Liver (tissue), 9 donors: ENCODE measurements around the gene CHAC1. TPM values are rescaled to one million over a fixed set of nuclear protein-coding genes. Genes with fewer than 3 reads are reported as not detected.
"Not testable (repeated sequence)": the region's sequence is repeated elsewhere in the genome, so short reads cannot be mapped to it uniquely, and the experiment has no call there.

Experiments
- DNase-seq: peaks from one replicate; pipeline ENCODE4 v3.0.0-alpha.2; 2017; ENCODE audit warnings: low spot score
- H3K27ac ChIP-seq, 2 donors: one replicate each; pipeline ENCODE4 v1.7.0; 2013; ENCODE audit warnings: inconsistent platforms in 2 of 2, low read length in 2 of 2, control low read depth in 1 of 2, low read depth in 1 of 2, mild to moderate bottlenecking in 1 of 2
- H3K27me3 ChIP-seq, 4 donors: one replicate each; pipeline versions ENCODE4 v1.6.1 to v1.7.0; 2013; ENCODE audit warnings: low read length in 3 of 4, inconsistent platforms in 1 of 4, mild to moderate bottlenecking in 1 of 4, moderate library complexity in 1 of 4; ENCODE audit not compliant: control insufficient read depth in 4 of 4, insufficient read depth in 4 of 4
- H3K36me3 ChIP-seq, 4 donors: one replicate each; pipeline versions ENCODE4 v1.6.1 to v1.7.0; 2013; ENCODE audit warnings: low read length in 3 of 4, mild to moderate bottlenecking in 3 of 4, low read depth in 1 of 4, moderate library complexity in 1 of 4; ENCODE audit not compliant: control insufficient read depth in 4 of 4, insufficient read depth in 3 of 4
- H3K4me1 ChIP-seq, 4 donors: one replicate each; pipeline versions ENCODE4 v1.6.1 to v1.7.0; 2013; ENCODE audit warnings: low read length in 3 of 4, mild to moderate bottlenecking in 3 of 4, moderate library complexity in 1 of 4; ENCODE audit not compliant: control insufficient read depth in 4 of 4, insufficient read depth in 4 of 4
- H3K4me3 ChIP-seq, 3 donors: one replicate each; pipeline versions ENCODE4 v1.6.1 to v1.7.0; 2013; ENCODE audit warnings: low read length in 3 of 3, control low read depth in 1 of 3, low read depth in 1 of 3, mild to moderate bottlenecking in 1 of 3
- H3K9ac ChIP-seq, 2 donors: one replicate each; pipeline ENCODE4 v1.7.0; 2013; ENCODE audit warnings: low read length in 2 of 2, mild to moderate bottlenecking in 2 of 2, moderate library complexity in 2 of 2, control low read depth in 1 of 2, low read depth in 1 of 2
- H3K9me3 ChIP-seq, 4 donors: one replicate each; pipeline versions ENCODE4 v1.6.1 to v1.7.0; 2013; ENCODE audit warnings: low read length in 3 of 4; ENCODE audit not compliant: control insufficient read depth in 4 of 4
- ATF3 ChIP-seq: IDR thresholded peaks from 2 replicates; pipeline ENCODE4 v1.6.1; 2016; ENCODE audit warnings: antibody characterized with exemption
- EGR1 ChIP-seq, 2 donors: IDR thresholded peaks; 2 replicates each; pipeline ENCODE4 v1.6.1; 2016 to 2018; ENCODE audit warnings: antibody characterized with exemption in 2 of 2, low read depth in 2 of 2
- FOXA1 ChIP-seq: IDR thresholded peaks from 2 replicates; pipeline ENCODE4 v1.6.1; 2016; ENCODE audit warnings: antibody characterized with exemption
- FOXA2 ChIP-seq: IDR thresholded peaks from 2 replicates; pipeline ENCODE4 v1.6.1; 2016; ENCODE audit warnings: antibody characterized with exemption
- GABPA ChIP-seq, 2 donors: IDR thresholded peaks in 1 of 2; conservative IDR thresholded peaks in 1 of 2; 2 replicates each; pipeline ENCODE4 v1.6.1; 2016; ENCODE audit warnings: antibody characterized with exemption in 2 of 2, mild to moderate bottlenecking in 1 of 2, moderate library complexity in 1 of 2
- HNF4A ChIP-seq, 2 donors: conservative IDR thresholded peaks; 2 replicates each; pipeline ENCODE4 v1.6.1; 2016; ENCODE audit warnings: antibody characterized with exemption in 2 of 2, mild to moderate bottlenecking in 2 of 2
- JUND ChIP-seq, 2 donors: IDR thresholded peaks; 2 replicates each; pipeline ENCODE4 v1.6.1; 2016; ENCODE audit warnings: antibody characterized with exemption in 2 of 2
- MAX ChIP-seq: IDR thresholded peaks from 2 replicates; pipeline ENCODE4 v1.6.1; 2016; ENCODE audit warnings: antibody characterized with exemption
- NR2F2 ChIP-seq: IDR thresholded peaks from 2 replicates; pipeline ENCODE4 v1.6.1; 2016; ENCODE audit warnings: antibody characterized with exemption
- RXRA ChIP-seq, 2 donors: IDR thresholded peaks; 2 replicates each; pipeline ENCODE4 v1.6.1; 2017 to 2018; ENCODE audit warnings: antibody characterized with exemption in 2 of 2, mild to moderate bottlenecking in 1 of 2
- SP1 ChIP-seq: IDR thresholded peaks from 2 replicates; pipeline ENCODE4 v1.6.1; 2018; ENCODE audit warnings: antibody characterized with exemption, mild to moderate bottlenecking
- YY1 ChIP-seq: IDR thresholded peaks from 2 replicates; pipeline ENCODE4 v1.6.1; 2016; ENCODE audit warnings: antibody characterized with exemption, mild to moderate bottlenecking
- WGBS: extraction: QIAGEN DNeasy Blood & Tissue Kit; methylation state at CpG from one replicate; pipeline ENCODE4 v1.1.7; 2013; 5-methylcytosine and 5-hydroxymethylcytosine counted together
- polyA plus RNA-seq, 2 donors: library from polyadenylated mRNA; stranded (reverse) in 1 of 2; unstranded in 1 of 2; fragments of 200-250 nt in 1 of 2; fragments of >200 nt in 1 of 2; fragmentation: Nextera tagmentation in 1 of 2; extraction: Ambion mirVana in 1 of 2; gene quantifications; one replicate each; pipeline versions ENCODE4 v1.2.1 to v1.2.3, GENCODE V29; 2013 to 2015
- total RNA-seq, 2 donors: library from RNA; depleted of rRNA; stranded (reverse); fragments of >200 nt; gene quantifications; one replicate each; pipeline ENCODE4 v1.2.3, GENCODE V29; 2014
- TF ChIP-seq, protein P1 (sequence below): IDR thresholded peaks from 2 replicates; pipeline ENCODE4 v1.6.1; 2016; ENCODE audit warnings: antibody characterized with exemption
- TF ChIP-seq, protein P2 (sequence below): IDR thresholded peaks from 2 replicates; pipeline ENCODE4 v1.6.1; 2016; ENCODE audit warnings: antibody characterized with exemption, mild to moderate bottlenecking
- TF ChIP-seq, protein P3 (sequence below): fragments of 150-350 bp; IDR thresholded peaks from 2 replicates; pipeline ENCODE4 v1.5.1; 2017; ENCODE audit warnings: improper control_type of control experiment, low read depth, low read length; ENCODE audit not compliant: missing input control
- donor health status: healthy.
- donor health status: healthy.
- donor health status: healthy.
- donor health status: healthy.
- donor health status: healthy.

The CHAC1 gene
- total and polyA plus RNA-seq, 4 donors, result 0.19 to 3.5 (median 1.1) TPM

- TF ChIP-seq, protein P1, sequence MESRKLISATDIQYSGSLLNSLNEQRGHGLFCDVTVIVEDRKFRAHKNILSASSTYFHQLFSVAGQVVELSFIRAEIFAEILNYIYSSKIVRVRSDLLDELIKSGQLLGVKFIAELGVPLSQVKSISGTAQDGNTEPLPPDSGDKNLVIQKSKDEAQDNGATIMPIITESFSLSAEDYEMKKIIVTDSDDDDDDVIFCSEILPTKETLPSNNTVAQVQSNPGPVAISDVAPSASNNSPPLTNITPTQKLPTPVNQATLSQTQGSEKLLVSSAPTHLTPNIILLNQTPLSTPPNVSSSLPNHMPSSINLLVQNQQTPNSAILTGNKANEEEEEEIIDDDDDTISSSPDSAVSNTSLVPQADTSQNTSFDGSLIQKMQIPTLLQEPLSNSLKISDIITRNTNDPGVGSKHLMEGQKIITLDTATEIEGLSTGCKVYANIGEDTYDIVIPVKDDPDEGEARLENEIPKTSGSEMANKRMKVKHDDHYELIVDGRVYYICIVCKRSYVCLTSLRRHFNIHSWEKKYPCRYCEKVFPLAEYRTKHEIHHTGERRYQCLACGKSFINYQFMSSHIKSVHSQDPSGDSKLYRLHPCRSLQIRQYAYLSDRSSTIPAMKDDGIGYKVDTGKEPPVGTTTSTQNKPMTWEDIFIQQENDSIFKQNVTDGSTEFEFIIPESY, result no peak
- no peak for TF ChIP-seq NR2F2
- TF ChIP-seq GABPA (IDR thresholded peaks at IDR 0.05 in 1 of 2, conservative IDR thresholded peaks at IDR 0.05 in 1 of 2), result no peak
These were observed 870 bp upstream of the CHAC1 start (continued) for GRCh38 chr15:40952301-40952900.

DNA sequence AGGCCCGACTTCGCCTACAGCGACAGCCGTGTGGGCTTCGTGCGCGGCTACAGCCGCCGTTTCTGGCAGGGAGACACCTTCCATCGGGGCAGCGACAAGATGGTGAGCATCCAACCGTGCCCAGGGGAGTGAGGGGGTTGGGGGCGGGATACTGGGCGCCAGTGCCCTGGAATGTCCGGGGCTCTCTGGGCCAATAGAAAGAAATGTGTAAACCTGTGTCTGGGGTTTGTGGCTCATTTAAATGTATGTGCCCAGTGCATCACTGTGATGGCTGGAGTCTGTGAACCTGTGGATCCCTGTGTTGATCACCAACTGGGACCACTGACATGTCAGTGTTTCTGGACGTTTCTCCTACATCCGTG lies 423 bp downstream of the CHAC1 start:
- no peak for DNase-seq
- TF ChIP-seq, protein P2, sequence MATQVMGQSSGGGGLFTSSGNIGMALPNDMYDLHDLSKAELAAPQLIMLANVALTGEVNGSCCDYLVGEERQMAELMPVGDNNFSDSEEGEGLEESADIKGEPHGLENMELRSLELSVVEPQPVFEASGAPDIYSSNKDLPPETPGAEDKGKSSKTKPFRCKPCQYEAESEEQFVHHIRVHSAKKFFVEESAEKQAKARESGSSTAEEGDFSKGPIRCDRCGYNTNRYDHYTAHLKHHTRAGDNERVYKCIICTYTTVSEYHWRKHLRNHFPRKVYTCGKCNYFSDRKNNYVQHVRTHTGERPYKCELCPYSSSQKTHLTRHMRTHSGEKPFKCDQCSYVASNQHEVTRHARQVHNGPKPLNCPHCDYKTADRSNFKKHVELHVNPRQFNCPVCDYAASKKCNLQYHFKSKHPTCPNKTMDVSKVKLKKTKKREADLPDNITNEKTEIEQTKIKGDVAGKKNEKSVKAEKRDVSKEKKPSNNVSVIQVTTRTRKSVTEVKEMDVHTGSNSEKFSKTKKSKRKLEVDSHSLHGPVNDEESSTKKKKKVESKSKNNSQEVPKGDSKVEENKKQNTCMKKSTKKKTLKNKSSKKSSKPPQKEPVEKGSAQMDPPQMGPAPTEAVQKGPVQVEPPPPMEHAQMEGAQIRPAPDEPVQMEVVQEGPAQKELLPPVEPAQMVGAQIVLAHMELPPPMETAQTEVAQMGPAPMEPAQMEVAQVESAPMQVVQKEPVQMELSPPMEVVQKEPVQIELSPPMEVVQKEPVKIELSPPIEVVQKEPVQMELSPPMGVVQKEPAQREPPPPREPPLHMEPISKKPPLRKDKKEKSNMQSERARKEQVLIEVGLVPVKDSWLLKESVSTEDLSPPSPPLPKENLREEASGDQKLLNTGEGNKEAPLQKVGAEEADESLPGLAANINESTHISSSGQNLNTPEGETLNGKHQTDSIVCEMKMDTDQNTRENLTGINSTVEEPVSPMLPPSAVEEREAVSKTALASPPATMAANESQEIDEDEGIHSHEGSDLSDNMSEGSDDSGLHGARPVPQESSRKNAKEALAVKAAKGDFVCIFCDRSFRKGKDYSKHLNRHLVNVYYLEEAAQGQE, result no peak
- TF ChIP-seq MAX, result no peak
- Histone ChIP-seq H3K27me3 (no peaks in the 10 kb centered on the region), H3K36me3 (no peaks in the 10 kb centered on the region), H3K4me1 (peaks cover 8 to 38% (median 25%) of the 10 kb centered on the region in 4 donors), H3K27ac (peak overlapping the region; percentile 8 to 36), H3K9me3 (no peaks in the 10 kb centered on the region), H3K4me3 (peak overlapping the region; percentile 62 to 86 (median 79)), H3K9ac (no peak overlapping the region)
- WGBS, result 10% methylated on average over 17 of the region's 17 CpGs

DNA sequence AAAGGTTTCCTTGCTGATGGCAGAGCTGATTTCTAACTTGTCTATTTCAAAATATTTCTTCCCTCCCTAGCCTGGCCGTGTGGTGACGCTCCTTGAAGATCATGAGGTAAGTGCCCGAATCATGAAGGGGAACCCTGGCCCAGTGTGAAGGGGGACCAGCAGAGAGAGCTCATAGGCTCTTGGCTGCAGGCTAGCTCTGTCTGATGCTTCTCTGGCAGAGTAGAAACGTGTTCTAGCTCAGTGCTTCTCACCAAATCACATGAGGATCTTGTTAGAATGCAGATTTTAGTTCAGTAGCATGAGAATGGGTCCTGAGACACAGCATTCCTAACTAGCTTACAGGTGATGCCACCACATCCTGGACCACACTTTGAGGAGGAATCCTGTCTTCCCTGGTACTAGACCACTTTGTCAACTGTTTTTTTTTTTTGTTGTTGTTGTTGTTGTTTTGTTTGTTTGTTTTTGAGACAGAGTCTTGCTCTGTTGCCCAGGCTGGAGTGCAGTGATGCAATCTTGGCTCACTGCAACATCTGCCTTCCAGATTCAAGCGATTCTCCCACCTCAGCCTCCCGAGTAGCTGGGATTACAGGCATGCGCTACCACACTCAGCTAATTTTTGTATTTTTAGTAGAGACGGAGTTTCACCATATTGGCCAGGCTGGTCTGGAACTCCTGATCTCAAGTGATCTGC lies 1.0 kb downstream of the CHAC1 start:
- H3K9ac ChIP-seq, H3K4me3 ChIP-seq, H3K27me3 ChIP-seq, H3K9me3 ChIP-seq, H3K27ac ChIP-seq, DNase-seq, H3K36me3 ChIP-seq: not testable (repeated sequence)
- 84% methylated on average over 8 of the region's 8 CpGs for WGBS
- peaks cover 6 to 35% (median 24%) of the 10 kb centered on the region in 4 donors for H3K4me1 ChIP-seq

DNA sequence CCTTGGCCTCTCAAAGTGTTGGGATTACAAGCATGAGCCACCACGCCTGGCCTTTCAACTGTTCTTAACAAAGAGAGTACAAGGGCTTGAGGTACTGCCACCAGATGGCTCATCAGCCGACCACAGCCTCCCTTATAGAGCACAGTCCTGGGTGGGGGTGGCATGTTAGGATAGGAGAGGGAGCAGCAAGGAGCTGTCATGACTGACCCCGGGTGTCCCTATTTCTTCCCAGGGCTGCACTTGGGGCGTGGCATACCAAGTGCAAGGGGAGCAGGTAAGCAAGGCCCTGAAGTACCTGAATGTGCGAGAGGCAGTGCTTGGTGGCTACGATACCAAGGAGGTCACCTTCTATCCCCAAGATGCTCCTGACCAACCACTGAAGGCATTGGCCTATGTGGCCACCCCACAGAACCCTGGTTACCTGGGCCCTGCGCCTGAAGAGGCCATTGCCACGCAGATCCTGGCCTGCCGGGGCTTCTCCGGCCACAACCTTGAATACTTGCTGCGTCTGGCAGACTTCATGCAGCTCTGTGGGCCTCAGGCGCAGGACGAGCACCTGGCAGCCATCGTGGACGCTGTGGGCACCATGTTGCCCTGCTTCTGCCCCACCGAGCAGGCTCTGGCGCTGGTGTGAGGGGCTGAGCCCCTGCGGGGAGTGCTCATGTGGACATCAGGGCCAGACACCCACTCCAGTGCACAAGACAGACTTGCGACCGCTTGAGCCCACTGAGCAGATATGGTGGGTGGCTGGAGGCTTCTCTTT lies 2.1 kb downstream of the CHAC1 start:
- DNase-seq, result no peak
- WGBS, result 92% methylated on average over 20 of the region's 20 CpGs
- Histone ChIP-seq H3K9me3 (no peaks in the 10 kb centered on the region), H3K4me3 (no peak overlapping the region), H3K27me3 (no peaks in the 10 kb centered on the region), H3K36me3 (no peaks in the 10 kb centered on the region), H3K9ac (no peak overlapping the region), H3K4me1 (peaks cover 5 to 26% (median 18%) of the 10 kb centered on the region in 4 donors), H3K27ac (no peak overlapping the region)
- TF ChIP-seq, protein P3, sequence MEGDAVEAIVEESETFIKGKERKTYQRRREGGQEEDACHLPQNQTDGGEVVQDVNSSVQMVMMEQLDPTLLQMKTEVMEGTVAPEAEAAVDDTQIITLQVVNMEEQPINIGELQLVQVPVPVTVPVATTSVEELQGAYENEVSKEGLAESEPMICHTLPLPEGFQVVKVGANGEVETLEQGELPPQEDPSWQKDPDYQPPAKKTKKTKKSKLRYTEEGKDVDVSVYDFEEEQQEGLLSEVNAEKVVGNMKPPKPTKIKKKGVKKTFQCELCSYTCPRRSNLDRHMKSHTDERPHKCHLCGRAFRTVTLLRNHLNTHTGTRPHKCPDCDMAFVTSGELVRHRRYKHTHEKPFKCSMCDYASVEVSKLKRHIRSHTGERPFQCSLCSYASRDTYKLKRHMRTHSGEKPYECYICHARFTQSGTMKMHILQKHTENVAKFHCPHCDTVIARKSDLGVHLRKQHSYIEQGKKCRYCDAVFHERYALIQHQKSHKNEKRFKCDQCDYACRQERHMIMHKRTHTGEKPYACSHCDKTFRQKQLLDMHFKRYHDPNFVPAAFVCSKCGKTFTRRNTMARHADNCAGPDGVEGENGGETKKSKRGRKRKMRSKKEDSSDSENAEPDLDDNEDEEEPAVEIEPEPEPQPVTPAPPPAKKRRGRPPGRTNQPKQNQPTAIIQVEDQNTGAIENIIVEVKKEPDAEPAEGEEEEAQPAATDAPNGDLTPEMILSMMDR, result no peak
- TF ChIP-seq EGR1 (IDR thresholded peaks at IDR 0.05; ENCODE audit: low read depth in 2 of 2), result no peak
- no peak for TF ChIP-seq RXRA (IDR thresholded peaks at IDR 0.05)
- no peak for TF ChIP-seq NR2F2
- TF ChIP-seq JUND (IDR thresholded peaks at IDR 0.05), result no peak
- TF ChIP-seq FOXA1, result no peak
- no peak for TF ChIP-seq HNF4A (conservative IDR thresholded peaks at IDR 0.05)
- TF ChIP-seq YY1, result no peak
- no peak for TF ChIP-seq SP1
- no peak for TF ChIP-seq GABPA (IDR thresholded peaks at IDR 0.05 in 1 of 2, conservative IDR thresholded peaks at IDR 0.05 in 1 of 2)
- no peak for TF ChIP-seq FOXA2
- TF ChIP-seq ATF3, result no peak
